NCI-H2081 treated with DMSO at 0.1 percent for 48 hours (cell line): ENCODE data around the gene CUX1.

ENCODE experiments used
- DNase-seq: peaks from one replicate; lab custom pipeline; 2025; lab: John Stamatoyannopoulos, UW

CUX1 gene

DNA sequence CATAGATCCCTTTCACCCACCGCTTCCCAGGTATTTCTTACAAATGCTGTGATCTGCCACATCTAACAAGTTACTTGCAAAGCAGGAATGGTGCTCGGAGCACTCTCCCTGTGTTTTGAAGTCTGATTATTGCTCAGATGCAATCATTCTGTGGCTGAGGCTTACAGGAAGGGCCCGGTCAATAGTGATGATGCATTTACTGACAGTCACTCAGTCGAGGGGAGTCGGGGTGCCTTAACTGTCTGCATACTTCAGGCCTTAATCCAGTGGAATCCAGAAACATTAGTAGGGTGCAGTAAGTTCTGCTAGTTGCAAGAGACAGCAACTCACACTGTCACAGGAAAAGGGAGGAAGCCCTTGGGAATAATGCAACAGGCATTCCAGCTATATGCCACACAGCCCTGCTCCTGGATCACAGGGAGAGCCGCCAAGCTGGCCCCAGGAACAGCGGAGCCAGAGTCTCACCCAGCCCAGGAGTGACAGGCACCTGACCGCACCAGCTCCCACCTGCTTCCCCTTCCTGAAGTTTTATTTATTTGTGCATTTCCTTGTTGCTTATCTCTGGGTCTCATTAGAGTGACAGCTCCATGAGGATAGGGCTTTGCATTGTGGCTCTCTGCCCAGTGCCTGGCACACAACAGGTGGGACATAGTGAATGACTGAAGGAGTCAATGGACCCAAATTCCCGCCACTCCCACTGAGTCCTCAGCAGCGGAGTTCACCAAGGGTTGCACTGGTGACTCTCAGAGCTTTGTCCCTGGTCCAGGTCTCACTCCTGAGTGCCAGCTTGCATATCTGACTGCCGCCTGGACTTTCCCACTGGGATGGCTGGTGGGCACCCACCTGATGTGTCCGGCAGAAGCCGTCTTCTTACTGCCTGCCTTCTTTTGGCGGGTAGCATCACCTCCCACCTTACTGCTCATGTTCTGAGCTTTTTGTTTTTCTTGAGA is 256.8 kb downstream of the CUX1 start:
- DNase-seq, result no peak

DNA sequence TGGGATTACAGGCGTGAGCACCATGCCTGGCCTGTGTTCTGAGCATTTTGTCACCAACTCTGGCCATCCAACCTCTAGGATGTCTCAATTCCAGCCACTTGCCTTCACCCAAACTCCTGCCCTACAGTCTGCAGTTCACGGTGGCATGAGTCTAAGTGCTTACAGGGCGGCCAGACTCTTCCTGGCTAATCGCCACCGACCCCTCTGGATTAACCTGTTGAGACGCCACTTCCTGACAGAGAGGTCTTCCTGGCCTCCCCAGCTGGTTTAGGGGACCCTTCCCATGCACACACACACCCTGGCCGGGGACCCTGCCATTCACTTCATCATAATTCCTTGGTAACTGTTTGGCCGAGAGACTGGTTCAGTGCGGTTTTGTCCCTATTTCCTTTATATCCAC is 257.7 kb downstream of the CUX1 start:
- DNase-seq, result no peak

DNA sequence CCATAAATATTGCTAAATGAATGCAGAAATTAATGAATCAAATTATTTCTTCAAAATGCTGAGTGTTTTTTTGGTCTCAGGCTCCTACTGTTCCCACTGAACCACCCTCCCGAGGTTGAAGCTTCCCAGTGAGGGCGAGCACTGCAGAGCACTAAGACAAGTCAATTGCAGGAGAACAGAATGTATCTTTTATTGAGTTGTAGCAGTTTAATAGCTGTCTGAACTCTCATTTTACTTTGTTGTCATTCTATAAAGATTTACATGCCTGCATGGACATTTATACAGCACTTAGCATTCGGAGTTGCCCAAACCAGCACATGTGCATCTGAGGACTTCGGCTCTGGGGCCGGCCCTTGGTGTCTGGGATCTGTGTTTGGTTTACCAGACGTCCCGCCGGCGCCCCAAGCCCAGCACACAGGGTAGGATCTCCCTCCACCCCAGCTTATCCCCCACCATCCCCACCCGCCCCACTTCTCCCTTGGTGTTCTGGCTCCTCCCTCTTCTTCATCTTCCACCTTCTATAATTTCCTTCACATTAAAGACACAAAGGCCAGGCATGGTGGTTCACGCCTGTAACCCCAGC is 258.2 kb downstream of the CUX1 start:
- no peak for DNase-seq

DNA sequence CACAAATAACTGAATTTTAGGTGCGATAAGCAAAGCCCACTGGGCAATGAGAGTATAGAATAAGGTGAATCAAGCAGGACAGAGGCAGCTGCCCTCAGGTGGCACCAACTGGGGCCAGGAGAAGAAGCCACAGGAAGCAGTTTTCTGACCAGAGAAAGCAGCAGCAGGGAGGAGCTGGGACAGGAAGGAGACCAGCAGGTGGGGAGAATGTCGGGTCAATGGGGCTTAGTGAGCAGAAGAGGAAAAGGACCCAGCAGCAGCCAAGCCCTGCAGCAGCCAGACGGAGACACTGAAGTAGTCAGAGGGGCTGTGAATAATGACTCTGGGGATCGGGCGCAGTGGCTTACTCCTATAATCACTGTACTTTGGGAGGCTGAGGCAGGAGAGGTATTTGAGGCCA is 259.7 kb downstream of the CUX1 start:
- no peak for DNase-seq

DNA sequence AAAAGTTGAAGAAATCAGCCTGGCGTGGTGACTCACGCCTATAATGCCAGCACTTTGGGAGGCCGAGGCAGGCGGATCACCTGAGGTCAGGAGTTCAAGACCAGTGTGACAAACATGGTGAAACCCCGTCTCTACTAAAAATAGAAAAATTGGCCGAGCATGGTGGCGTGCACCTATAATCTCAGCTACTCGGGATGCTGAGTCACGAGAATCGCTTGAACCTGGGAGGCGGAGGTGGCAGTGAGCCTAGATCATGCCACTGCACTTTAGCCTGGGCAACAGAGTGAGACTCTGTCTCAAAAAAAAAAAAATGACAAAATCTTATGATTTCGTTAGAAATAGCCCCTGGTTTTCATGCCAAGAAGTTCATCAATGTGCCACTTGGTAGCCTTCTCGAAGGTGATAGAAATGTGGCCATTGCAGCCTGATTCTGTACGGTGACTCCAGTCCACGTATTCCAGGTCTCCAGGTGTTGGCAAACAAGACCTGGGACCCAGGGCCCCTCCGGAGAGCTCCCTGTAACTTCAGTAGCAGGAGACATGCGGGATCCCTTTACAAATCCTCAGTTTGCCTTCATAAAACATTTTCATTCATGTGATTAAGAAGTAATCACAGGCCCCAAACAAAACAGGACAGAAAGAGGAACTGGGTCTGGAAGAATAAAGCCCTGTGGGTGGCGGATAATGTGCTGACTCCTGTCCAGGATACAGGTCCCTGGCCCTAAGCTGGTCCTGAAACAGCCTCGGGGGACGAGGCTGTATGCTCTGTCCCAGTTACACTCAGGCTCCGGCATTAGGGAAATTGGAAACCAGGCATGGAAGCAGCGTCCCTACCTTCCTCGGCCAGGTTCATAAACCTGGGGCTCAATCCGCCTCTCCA is 262.0 kb downstream of the CUX1 start:
- DNase-seq, result no peak

DNA sequence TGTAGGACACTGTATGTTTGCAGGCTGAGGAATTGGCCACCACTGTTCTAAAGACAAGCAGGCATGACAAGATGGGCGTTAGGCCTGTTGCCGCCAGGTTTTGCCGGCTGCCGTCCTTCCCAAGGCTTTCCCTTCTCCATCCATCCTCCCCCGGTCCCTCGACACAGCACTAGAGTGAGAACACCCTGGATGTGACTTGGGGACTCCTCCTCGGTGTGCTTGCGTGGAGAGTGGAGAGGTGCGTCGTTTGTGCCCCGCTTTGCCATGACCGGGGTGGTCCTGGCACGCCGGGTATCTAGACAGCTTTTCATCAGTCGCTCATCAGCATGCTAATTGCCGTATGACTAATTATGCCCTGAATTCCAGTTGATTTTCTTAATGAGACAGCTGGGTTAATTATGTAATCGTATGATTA is 262.6 kb downstream of the CUX1 start:
- no peak for DNase-seq

DNA sequence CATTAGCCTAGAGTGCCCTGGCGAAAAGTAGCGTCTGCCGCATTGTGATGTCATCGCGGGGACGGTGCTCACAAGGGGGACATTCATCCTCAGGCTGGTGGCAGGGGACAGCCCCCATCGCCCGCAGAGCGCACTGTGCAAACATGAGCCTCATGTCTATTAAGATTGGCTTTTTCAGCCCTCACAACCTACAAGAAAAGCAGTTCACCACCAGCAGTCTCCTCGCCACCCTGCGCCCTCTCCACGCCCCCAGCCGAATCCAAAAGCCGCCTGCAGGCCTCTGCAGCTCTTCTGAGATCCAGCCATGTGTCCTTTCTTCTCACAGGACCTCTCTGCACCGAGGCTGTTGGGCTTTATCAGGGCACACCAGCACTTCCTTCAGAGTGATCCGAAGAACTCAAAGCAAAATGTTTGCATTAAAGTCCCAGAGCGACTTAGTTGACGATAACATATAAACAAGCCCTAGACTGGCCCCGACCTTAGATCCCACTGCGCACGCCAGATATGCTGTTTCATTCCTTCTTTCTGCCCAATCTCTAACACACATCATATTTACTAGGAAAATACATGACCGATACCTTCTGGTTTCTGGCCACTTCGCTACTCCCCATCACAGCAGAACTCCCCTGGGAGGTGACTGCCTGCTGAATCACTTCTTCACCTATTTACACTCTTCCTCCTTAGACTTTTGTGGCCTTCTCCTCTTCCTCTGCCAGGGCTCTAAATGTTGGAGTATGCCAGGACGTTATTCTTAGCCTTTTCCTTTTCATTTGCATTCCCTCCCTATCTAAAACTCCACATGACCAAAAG is 263.2 kb downstream of the CUX1 start:
- DNase-seq, result no peak

DNA sequence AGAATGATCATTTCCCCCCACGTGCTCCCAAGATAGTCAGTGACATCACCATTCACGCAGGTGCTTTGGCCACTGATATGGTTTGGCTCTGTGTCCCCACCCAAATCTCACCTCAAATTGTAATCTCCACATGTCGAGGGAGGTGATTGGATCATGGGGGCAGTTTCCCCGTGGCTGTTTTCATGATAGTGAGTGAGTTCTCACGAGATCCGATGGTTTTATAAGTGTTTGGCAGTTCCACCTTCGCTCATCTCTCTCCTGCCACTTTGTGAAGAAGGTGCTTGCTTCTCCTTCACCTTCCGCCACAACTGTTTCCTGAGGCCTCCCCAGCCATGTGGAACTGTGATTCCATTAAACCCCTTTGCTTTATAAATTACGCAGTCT is 263.8 kb downstream of the CUX1 start:
- no peak for DNase-seq

DNA sequence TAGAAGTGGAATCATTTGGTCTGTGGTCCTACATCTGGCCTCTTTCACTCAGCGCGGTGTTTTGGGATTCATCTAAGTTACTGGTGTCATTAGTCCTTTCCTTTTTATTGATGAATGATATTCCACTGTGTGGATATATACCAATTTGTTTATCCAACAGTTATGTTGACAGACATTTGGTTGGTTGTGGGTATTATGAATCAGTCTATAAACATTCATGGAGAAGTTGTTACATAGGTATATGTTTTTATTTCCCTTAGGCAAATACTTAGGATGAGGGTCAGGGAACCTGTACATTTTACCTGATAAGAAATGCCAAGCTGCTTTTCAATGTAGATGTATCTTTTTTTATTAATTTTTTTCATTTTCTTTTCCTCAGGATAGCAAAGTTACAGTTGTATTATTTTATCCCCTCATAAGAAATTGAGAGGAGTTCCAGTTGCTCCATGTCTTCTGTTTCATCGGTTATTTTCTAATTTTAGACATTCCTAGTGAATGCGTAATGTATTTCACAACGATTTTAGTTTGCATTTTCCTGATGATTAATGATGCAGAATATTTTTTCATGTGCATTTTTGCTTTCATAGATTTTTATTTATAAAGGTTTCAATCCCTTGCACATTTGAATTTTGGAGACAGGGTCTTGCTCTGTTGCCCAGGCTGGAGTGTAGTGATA is 265.4 kb downstream of the CUX1 start:
- DNase-seq, result no peak

DNA sequence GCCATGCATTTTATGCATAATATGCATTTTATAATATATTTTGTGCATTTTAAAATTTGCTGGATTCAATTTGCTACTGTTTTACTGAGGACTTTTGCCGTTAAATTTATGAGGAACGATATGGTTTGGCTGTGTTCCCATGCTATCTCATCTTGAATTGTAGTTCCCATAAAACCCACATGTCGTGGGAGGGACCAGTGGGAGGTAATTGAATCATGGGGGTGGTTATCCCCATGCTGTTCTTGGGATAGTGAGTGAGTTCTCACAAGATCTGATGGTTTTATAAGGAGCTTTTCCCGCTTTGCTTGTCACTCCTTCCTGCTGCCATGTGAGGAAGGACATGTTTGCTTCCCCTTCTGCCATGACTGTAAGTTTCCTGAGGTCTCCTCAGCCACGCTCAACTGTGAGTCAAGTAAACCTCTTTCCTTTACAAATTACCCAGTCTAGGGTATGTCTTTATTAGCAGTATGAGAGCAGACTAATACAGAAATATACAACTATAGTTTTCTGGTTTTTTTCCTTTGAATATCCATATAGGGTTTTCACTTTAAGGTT is 267.9 kb downstream of the CUX1 start:
- no peak for DNase-seq

DNA sequence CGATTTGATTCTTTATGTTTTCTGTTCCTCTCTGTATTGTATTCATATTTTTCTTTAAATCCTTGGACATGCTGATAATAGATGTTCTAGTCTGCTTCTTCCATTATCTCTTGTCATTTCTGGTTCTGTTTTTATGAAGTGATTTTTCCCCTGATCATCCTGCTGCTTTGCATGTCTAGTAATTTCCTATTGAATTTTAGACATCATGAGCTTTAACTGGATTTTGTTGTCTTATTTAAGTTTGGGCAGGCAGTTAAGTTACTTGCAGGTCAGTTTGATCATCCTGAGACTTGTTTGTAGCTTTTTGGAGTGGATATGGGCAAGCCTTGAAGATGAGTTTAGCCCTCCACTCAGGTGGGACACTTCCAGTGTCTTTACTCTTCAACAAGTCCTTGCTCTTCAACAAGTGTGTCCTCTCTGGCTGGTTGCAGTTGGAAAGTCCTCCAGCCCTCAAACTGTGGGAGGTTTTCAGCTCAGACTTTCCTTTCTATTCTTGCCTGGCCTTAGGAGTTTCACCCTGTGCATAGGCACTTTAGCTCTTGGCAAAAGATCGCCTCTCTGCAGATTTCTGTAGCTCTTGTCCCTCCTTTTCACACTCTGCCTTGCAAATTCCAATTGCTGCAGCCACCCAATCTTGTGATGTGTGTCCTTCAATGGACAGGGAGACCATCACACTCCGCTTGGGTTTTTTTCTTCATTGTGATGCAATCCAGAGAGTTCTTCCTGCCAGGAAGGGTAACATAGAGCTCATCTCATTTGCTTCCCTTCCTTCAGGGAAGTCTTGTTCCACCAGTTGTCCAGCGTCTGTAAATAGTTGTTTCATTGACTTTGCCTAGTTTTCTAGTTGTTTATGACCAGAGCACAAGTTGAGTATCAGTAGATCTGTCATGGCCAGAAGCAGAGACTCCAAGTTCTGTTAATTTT is 272.0 kb downstream of the CUX1 start:
- no peak for DNase-seq

DNA sequence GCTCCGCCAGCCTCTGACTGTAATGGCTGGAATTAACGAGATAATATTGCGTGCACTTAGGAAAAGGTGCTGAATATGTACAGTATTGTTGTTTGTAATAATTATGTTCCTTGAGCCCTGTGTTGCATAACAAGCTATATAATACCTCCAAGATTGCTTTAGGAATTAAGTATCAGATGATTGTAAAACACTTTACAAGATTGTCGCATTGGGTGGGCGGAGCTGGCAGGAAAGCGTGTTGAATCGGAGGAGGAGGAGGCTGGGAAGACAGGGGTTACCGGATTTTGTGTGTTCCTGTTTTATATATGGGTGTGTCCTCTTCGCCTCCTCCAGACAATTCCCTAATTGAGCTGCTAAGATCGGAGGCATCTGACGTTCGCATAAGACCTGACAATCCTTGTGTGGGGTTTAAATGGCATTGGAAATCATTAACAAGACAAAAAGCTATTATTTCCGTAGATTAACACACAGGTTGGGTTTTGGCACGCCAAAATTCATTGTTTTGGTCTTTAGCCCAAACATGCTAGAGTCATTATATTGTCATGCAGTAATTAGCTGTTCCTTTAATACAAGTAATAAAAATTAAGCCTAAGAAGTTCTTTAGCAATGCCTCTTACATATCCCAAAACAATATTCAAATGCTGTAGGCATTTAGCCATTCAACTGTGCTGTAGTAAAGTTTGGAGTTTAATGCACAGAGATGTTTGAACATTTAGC is 276.3 kb downstream of the CUX1 start:
- no peak for DNase-seq

DNA sequence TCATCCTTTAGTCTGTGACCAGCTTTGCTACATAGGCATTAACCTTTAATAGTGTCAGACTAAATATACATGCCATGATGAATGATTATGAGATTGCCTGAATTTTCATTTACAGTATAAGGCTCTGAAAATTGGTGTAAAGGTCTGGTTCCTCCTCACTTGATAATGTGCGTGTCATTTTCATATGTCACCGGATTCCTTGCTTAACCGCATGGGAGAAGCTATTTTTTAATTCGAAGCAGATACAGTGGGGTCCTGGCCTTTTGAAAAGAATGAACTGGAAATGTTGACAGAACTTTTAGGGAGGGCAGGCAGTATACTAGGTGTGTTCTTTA is 276.9 kb downstream of the CUX1 start:
- no peak for DNase-seq

DNA sequence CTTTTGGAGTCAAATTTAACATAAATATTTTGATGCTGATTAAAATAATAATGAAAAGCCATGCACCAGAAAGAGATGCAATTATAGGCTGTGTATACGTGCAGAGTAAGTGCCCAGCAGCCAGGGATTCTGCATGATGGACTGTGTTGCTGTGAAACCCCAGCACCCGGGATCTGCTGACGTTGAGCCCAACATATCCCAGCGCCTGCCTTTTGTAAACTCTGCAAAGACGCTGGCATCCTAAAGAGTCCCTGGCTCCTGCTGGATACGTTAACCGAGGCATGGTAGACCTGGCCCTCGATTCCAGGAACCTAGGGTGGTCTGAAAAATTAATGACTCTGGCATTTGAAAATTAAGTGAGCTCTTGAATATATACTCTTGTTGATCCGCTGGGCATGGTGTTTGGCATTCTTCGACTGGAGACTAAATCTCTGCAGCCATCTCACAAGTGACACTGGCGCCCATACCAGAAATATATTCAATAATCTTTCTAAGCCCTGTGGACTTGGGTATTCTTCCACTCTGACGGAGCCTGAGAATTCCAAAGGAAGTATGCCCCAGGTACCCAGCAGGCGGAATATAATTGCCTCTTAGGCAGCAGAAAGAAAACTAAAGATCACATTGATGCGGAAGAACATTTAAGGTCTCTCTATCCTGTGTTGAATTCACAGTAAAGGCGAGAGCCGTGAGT is 278.0 kb downstream of the CUX1 start:
- DNase-seq, result no peak

DNA sequence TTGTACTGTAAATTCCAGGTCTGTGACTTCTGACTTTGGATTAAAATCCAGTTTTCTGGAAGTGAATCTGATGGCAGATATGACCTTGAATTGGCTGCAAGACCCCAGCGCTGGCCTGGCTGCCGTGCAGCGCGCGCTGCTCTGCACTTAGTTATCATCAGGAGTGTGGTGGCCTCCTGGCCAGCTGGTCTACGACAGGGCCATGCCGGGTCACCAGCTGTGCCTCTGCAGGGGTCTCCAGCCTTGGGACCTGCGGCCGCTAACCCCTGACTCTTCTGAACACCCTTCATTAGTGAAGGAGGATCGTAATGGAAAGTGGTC is 278.5 kb downstream of the CUX1 start:
- no peak for DNase-seq

DNA sequence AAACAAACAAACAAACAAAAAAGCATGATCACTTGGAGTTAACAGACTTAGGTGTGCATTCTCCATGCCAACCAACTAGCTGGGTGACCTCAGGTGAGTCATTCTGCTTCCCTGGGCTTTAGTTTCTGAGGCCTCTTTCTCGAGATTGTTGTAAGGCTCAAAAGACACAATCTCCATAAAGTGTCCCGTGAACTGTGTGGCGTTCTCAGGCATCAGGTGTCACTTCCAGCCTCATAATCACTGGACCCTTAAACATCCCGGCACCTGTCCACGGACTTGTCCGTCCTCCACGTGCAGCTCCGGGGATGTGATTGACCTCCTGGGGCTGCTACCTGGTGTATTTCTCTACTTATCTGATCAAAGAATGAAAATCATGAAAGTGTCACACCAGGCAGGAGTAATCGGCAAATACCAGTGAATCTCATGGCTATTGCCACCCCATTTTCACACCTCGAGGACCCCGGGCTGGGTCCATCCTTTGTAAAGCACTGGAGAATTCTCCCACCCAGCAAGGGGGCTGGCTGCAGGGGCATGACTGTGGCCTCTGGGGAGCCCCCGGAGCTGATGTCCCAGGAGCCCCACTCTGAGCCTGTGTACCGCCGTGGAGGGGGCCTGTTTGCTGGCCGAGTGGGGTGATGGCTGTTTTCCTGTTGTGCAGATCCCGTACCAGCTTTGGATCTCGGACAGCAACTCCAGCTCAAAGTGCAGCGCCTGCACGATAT is 279.4 kb downstream of the CUX1 start:
- no peak for DNase-seq

DNA sequence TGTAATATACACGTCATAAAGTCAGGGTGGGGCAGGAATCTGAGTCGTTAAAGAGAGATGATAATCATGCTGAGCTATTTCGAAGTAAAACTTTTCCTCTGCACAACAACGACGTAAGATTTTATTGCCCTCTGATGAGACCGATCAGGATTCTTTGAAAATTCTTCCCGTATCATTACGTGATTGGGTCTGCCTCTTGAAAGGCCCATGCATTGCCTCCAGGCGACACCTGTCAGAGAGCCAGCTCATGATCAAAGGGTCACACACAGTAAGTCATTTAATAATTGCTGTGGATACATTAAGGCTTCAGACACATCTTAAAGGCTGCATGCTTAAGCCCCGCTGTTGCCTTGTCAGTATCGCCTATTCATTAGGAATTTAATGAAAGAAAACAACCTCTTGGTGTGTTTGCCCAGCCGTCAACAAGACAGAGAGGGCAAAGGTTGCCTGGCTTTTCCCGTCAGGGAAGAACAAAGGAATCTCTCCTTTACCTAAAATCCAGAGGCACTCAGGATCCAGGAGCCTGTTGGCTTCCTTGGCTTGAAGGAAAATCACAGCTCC is 280.3 kb downstream of the CUX1 start:
- DNase-seq, result no peak

DNA sequence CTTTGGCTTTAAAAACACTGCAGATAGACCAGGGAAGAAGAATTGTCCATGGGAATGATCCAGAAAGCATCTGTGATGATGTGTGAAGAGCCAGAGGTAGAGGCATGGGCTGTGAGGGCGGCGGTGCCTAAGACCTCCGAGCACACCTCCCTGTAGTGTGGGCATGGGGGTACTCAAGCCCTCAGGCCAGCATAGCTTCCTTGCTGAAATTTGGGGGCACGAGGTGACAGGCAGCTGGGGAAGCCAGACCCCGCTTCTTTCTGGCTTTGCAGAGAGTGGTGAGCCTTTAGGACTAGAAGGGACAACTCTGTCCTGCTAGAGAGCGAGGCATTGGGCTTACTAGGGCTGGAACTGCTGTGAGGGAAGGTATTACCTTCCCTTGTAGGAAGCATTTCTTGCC is 281.6 kb downstream of the CUX1 start:
- no peak for DNase-seq
